ENCODE measurements around the gene CLIP4. TPM values are rescaled to one million over a fixed set of nuclear protein-coding genes. Genes with fewer than 3 reads are reported as not detected.

Gene CLIP4
- total and polyA plus RNA-seq, 11 donors = 9.6 to 57.4 (median 42.6) TPM

GRCh38 chr2:29165362-29166241 is 50.4 kb downstream of the CLIP4 start:
- intact Hi-C loops (cut with DNase I) = no loop called here
- no peaks in the 10 kb centered on the region for H3K27me3 ChIP-seq
- no peaks in the 10 kb centered on the region for H3K9me3 ChIP-seq
- peaks cover 0 to 73% (median 32%) of the 10 kb centered on the region in 9 donors for H3K36me3 ChIP-seq
- TF ChIP-seq, protein P1, sequence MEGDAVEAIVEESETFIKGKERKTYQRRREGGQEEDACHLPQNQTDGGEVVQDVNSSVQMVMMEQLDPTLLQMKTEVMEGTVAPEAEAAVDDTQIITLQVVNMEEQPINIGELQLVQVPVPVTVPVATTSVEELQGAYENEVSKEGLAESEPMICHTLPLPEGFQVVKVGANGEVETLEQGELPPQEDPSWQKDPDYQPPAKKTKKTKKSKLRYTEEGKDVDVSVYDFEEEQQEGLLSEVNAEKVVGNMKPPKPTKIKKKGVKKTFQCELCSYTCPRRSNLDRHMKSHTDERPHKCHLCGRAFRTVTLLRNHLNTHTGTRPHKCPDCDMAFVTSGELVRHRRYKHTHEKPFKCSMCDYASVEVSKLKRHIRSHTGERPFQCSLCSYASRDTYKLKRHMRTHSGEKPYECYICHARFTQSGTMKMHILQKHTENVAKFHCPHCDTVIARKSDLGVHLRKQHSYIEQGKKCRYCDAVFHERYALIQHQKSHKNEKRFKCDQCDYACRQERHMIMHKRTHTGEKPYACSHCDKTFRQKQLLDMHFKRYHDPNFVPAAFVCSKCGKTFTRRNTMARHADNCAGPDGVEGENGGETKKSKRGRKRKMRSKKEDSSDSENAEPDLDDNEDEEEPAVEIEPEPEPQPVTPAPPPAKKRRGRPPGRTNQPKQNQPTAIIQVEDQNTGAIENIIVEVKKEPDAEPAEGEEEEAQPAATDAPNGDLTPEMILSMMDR (IDR thresholded peaks at IDR 0.05) = no peak
- TF ChIP-seq POLR2A (IDR thresholded peaks at IDR 0.05) = no peak
- no peaks in the 10 kb centered on the region for H3K4me1 ChIP-seq
- WGBS, 4 donors = 67 to 76% (median 72%) methylated on average over 8 of the region's 8 CpGs
- DNase-seq (no peak), ATAC-seq (no peak)
- no peak overlapping the region for H3K4me3 ChIP-seq
- no peak overlapping the region for H3K27ac ChIP-seq

DNA sequence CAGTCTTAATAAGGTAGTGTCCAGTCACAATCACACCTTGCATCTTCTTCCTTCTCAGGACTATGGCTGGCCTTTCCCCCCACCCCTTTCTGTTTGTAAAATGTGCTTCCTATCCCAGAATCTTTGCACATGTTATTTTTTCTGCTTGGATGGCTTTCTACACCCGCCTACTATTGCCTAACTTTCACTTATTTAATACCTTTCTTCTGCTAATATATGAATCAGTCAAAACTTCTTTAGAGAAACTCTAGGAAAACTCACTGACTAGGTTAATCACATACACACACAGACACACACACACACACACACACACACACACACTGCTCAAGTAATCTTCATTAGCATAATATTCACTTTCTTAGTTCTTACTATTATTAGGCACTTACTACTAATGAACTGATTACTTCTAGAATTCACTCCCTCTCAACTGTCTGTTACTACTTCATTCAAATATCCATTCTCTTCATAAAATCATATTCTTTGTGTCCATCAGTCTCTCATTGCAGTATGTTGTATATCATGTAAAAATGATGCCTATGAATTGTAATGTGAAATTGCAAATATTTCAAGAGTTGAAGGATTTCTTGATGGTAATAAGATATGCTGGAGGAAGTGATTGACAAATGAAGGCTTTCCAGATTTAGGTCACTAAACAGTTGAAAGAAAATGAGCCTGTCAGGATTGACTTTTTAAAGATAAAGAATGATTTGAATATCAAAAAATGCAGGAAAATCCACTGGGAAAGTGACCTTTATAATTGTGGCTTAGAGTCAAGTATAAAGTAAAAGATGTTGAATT is 51.2 kb downstream of the CLIP4 start:
- no peak for DNase-seq
- intact Hi-C loops (cut with DNase I) = no loop called here
- Histone ChIP-seq H3K27me3 (no peaks in the 10 kb centered on the region), H3K27ac (no peak overlapping the region), H3K9me3 (no peaks in the 10 kb centered on the region), H3K4me1 (no peaks in the 10 kb centered on the region), H3K36me3 (peaks cover 0 to 65% (median 27%) of the 10 kb centered on the region in 9 donors), H3K4me3 (no peak overlapping the region)
- TF ChIP-seq, protein P1 (IDR thresholded peaks at IDR 0.05) = no peak
- no peak for TF ChIP-seq POLR2A (IDR thresholded peaks at IDR 0.05)
- 73 to 89% (median 81%) methylated on average over 1 of the region's 1 CpG for WGBS, 4 donors
- ATAC-seq = no peak

DNA sequence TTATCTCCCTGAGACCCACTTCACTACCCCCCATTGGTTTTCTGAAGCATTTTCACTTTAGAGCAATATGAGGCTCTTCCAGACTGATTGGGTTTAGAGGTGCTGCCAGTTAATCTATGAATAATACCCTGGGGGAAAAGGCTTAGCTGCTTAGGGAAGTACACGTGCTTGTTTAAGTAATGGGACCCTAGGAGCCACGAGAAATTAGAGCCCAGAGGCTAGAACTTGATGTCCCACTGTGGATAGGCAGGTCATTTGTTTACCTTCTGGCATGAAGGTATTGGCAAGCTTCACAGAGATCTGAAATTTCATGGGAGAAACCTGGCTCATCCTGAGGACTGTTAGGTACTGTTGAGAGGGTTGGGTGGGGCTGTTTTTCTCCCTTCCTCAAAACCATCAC is 59.7 kb downstream of the CLIP4 start:
- ATAC-seq (no peak), DNase-seq (no peak)
- intact Hi-C loops (cut with DNase I) = no loop called here
- 38 to 60% (median 50%) methylated on average over 2 of the region's 2 CpGs for WGBS, 4 donors
- TF ChIP-seq POLR2A (IDR thresholded peaks at IDR 0.05) = no peak
- TF ChIP-seq, protein P1 (IDR thresholded peaks at IDR 0.05) = no peak
- Histone ChIP-seq H3K4me3 (no peak overlapping the region), H3K27me3 (no peaks in the 10 kb centered on the region), H3K9me3 (no peaks in the 10 kb centered on the region), H3K36me3 (peaks cover 0 to 52% (median 28%) of the 10 kb centered on the region in 9 donors), H3K27ac (no peak overlapping the region), H3K4me1 (no peaks in the 10 kb centered on the region)

DNA sequence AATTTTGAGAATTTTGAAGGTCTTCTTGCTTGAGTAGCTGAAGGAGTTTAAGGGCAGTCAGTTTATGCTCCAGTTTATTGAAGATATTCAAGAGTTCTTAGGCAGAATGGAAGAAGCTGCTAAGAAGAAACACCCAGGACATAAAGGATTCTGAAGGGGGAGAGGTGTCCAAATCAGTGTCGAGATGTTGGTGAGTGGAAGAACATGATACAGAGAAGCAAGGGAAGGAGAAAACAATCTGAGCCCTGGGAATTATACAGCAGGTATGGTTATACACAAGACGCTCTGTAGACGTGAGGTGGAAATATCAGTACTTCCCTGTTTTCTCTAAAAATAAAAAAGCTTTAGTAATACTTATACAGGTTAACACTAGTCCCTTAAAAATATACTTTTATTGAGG is 60.1 kb downstream of the CLIP4 start:
- Histone ChIP-seq H3K27ac (no peak overlapping the region), H3K9me3 (no peaks in the 10 kb centered on the region), H3K4me3 (no peak overlapping the region), H3K4me1 (no peaks in the 10 kb centered on the region), H3K27me3 (no peaks in the 10 kb centered on the region), H3K36me3 (peaks cover 0 to 52% (median 27%) of the 10 kb centered on the region in 9 donors)
- DNase-seq = no peak
- TF ChIP-seq POLR2A (IDR thresholded peaks at IDR 0.05) = no peak
- TF ChIP-seq, protein P1 (IDR thresholded peaks at IDR 0.05) = no peak
- ATAC-seq = no peak
- 90 to 93% (median 91%) methylated on average over 3 of the region's 3 CpGs for WGBS, 4 donors
- intact Hi-C loops (cut with DNase I) = no loop called here

Data from heart left ventricle (tissue), 16 donors.